ENCODE measurements around the gene MED8. TPM values are rescaled to one million over a fixed set of nuclear protein-coding genes. Genes with fewer than 3 reads are reported as not detected.

Gene MED8
- total and polyA plus RNA-seq, 2 of the 13 experiments (the other 11 are each of a cell fraction or from before 2014, with no cell fraction given) = 16.9 to 77.4 TPM

DNA sequence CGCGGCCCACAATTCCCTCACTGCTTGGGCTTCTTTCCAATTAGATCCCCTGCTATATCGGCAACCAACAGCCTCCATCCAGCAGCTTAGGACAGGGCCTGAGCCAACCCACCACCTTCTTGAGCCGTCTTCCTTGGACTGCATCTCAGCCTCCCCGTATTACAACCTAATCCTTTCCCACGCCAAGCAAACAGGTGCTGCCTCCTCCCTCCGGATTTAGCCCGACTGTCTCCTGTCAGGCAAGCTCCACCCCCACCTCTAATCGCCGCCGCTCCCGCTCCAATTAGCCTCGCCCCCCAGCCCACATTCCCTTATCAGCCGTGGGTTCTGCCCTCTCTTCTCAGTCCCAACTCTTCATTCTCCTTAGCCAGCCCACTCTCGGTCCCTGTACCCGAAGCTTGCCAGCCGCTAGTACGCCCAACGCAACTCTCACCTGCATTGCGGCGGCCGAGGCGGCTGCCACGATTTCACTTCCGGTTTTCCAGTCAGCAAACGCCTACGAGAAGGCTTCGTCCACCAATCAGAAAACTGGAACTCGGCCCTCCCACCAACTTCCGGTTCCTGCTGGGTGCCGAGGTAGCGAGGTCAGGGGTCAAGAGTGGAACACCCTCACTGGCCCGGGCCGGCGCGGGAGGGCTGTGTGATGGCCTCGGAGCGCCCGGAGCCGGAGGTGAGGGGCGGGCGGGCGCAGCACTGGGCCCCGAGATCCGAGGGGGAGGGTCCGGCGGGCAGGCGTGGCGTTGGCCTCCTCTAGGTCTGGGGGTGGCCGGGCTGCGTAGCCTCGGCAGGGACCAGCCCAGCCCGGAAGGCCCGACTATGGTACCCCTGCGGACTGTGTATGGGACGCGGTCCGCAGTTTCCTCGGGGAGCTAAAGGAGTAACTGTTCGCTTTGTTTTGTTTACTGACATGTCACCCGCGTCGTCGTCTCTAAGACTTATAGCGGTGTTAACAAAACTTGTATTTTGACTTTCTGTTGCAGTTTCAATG lies at the start of gene MED8, which contains the start of gene SZT2 (continued):
- TF ChIP-seq, protein P1, sequence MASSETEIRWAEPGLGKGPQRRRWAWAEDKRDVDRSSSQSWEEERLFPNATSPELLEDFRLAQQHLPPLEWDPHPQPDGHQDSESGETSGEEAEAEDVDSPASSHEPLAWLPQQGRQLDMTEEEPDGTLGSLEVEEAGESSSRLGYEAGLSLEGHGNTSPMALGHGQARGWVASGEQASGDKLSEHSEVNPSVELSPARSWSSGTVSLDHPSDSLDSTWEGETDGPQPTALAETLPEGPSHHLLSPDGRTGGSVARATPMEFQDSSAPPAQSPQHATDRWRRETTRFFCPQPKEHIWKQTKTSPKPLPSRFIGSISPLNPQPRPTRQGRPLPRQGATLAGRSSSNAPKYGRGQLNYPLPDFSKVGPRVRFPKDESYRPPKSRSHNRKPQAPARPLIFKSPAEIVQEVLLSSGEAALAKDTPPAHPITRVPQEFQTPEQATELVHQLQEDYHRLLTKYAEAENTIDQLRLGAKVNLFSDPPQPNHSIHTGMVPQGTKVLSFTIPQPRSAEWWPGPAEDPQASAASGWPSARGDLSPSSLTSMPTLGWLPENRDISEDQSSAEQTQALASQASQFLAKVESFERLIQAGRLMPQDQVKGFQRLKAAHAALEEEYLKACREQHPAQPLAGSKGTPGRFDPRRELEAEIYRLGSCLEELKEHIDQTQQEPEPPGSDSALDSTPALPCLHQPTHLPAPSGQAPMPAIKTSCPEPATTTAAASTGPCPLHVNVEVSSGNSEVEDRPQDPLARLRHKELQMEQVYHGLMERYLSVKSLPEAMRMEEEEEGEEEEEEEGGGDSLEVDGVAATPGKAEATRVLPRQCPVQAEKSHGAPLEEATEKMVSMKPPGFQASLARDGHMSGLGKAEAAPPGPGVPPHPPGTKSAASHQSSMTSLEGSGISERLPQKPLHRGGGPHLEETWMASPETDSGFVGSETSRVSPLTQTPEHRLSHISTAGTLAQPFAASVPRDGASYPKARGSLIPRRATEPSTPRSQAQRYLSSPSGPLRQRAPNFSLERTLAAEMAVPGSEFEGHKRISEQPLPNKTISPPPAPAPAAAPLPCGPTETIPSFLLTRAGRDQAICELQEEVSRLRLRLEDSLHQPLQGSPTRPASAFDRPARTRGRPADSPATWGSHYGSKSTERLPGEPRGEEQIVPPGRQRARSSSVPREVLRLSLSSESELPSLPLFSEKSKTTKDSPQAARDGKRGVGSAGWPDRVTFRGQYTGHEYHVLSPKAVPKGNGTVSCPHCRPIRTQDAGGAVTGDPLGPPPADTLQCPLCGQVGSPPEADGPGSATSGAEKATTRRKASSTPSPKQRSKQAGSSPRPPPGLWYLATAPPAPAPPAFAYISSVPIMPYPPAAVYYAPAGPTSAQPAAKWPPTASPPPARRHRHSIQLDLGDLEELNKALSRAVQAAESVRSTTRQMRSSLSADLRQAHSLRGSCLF (CRISPR knock-in tag; IDR thresholded peaks at IDR 0.05; ENCODE audit: borderline replicate concordance) = no peak
- TF ChIP-seq SP5 (CRISPR knock-in tag; IDR thresholded peaks at IDR 0.05; ENCODE audit: borderline replicate concordance, low read depth) = peak; percentile 46; the same call in 1 of the 2 replicates
- no peak; the same call in 1 of the 2 replicates for TF ChIP-seq HNF4A (CRISPR knock-in tag; IDR thresholded peaks at IDR 0.05)
- no peak for TF ChIP-seq ZNF577 (CRISPR knock-in tag; IDR thresholded peaks at IDR 0.05; ENCODE audit: borderline replicate concordance, low read depth)
- no peak; the same call in 1 of the 2 replicates for TF ChIP-seq ZBTB8A (CRISPR knock-in tag; IDR thresholded peaks at IDR 0.05; ENCODE audit: borderline replicate concordance, low read depth)
- TF ChIP-seq, protein P2, sequence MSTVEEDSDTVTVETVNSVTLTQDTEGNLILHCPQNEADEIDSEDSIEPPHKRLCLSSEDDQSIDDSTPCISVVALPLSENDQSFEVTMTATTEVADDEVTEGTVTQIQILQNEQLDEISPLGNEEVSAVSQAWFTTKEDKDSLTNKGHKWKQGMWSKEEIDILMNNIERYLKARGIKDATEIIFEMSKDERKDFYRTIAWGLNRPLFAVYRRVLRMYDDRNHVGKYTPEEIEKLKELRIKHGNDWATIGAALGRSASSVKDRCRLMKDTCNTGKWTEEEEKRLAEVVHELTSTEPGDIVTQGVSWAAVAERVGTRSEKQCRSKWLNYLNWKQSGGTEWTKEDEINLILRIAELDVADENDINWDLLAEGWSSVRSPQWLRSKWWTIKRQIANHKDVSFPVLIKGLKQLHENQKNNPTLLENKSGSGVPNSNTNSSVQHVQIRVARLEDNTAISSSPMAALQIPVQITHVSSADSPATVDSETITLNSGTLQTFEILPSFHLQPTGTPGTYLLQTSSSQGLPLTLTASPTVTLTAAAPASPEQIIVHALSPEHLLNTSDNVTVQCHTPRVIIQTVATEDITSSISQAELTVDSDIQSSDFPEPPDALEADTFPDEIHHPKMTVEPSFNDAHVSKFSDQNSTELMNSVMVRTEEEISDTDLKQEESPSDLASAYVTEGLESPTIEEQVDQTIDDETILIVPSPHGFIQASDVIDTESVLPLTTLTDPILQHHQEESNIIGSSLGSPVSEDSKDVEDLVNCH (CRISPR knock-in tag; IDR thresholded peaks at IDR 0.05) = no peak
- TF ChIP-seq, protein P3, sequence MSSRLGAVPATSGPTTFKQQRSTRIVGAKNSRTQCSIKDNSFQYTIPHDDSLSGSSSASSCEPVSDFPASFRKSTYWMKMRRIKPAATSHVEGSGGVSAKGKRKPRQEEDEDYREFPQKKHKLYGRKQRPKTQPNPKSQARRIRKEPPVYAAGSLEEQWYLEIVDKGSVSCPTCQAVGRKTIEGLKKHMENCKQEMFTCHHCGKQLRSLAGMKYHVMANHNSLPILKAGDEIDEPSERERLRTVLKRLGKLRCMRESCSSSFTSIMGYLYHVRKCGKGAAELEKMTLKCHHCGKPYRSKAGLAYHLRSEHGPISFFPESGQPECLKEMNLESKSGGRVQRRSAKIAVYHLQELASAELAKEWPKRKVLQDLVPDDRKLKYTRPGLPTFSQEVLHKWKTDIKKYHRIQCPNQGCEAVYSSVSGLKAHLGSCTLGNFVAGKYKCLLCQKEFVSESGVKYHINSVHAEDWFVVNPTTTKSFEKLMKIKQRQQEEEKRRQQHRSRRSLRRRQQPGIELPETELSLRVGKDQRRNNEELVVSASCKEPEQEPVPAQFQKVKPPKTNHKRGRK (CRISPR knock-in tag; IDR thresholded peaks at IDR 0.05) = no peak
- peak; percentile 64 for TF ChIP-seq ZNF747 (CRISPR knock-in tag; IDR thresholded peaks at IDR 0.05; ENCODE audit: borderline replicate concordance)
- no peak for TF ChIP-seq IKZF1 (IDR thresholded peaks at IDR 0.05)
- no peak for TF ChIP-seq ZNF674 (CRISPR knock-in tag; IDR thresholded peaks at IDR 0.05; ENCODE audit: low read depth)
- TF ChIP-seq, protein P4, sequence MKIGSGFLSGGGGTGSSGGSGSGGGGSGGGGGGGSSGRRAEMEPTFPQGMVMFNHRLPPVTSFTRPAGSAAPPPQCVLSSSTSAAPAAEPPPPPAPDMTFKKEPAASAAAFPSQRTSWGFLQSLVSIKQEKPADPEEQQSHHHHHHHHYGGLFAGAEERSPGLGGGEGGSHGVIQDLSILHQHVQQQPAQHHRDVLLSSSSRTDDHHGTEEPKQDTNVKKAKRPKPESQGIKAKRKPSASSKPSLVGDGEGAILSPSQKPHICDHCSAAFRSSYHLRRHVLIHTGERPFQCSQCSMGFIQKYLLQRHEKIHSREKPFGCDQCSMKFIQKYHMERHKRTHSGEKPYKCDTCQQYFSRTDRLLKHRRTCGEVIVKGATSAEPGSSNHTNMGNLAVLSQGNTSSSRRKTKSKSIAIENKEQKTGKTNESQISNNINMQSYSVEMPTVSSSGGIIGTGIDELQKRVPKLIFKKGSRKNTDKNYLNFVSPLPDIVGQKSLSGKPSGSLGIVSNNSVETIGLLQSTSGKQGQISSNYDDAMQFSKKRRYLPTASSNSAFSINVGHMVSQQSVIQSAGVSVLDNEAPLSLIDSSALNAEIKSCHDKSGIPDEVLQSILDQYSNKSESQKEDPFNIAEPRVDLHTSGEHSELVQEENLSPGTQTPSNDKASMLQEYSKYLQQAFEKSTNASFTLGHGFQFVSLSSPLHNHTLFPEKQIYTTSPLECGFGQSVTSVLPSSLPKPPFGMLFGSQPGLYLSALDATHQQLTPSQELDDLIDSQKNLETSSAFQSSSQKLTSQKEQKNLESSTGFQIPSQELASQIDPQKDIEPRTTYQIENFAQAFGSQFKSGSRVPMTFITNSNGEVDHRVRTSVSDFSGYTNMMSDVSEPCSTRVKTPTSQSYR (CRISPR knock-in tag; IDR thresholded peaks at IDR 0.05; ENCODE audit: borderline replicate concordance) = peak; percentile 56; the same call in 1 of the 2 replicates
- peak; percentile 74 for TF ChIP-seq NR2F2 (IDR thresholded peaks at IDR 0.05; ENCODE audit: borderline replicate concordance, low read depth)
- no peak; the same call in 1 of the 2 replicates for TF ChIP-seq SIX1 (CRISPR knock-in tag; IDR thresholded peaks at IDR 0.05; ENCODE audit: borderline replicate concordance)

All from HepG2 (cell line).